OCI-LY7 (cell line): ENCODE data around the gene STAMBPL1. TPM values are rescaled to one million over a fixed set of nuclear protein-coding genes. Genes with fewer than 3 reads are reported as not detected.

ENCODE experiments used
- BruUV-seq: library from RNA; stranded (reverse); fragments of 400-500 nt; replicated peaks from 2 replicates; lab custom pipeline; 2021; lab: Mats Ljungman, UMichigan
- CTCF ChIA-PET: fragments of 300-600 bp; sonication (Branson Sonifier 250); formaldehyde crosslinking; loops from one replicate; lab custom pipeline; 2022; ENCODE audit warnings: antibody characterized with exemption; ENCODE audit not compliant: unreplicated experiment; lab: Charles Lee
- POLR2A ChIA-PET: fragments of 300-600 bp; sonication (Branson Sonifier 250); formaldehyde crosslinking; loops from one replicate; lab custom pipeline; 2022; ENCODE audit warnings: antibody characterized with exemption; lab: Charles Lee
- DNase-seq: peaks from one replicate; pipeline ENCODE4 v3.0.0-alpha.2; 2015; ENCODE audit warnings: low spot score
- H2AFZ ChIP-seq: fragments of 200-600 bp; sonication (generic), shearing (Covaris generic); 2 replicates; pipeline ENCODE4 v1.6.1; 2014; ENCODE audit warnings: mild to moderate bottlenecking, antibody characterized with exemption, low read length, moderate library complexity
- H3K27ac ChIP-seq: fragments of 200-600 bp; sonication (generic); 2 replicates; pipeline ENCODE4 v1.5.1; 2014; ENCODE audit warnings: mixed run types, low read depth, mild to moderate bottlenecking, moderate library complexity, low read length, inconsistent platforms; ENCODE audit not compliant: poor library complexity, severe bottlenecking
- H3K36me3 ChIP-seq: fragments of 200-600 bp; sonication (generic); 2 replicates; pipeline ENCODE4 v1.6.1; 2014; ENCODE audit warnings: mild to moderate bottlenecking, antibody characterized with exemption, low read length, moderate library complexity, mixed read lengths; ENCODE audit not compliant: insufficient read depth
- H3K4me1 ChIP-seq: fragments of 200-600 bp; sonication (generic); 2 replicates; pipeline ENCODE4 v1.5.1; 2014; ENCODE audit warnings: mild to moderate bottlenecking, low read length; ENCODE audit not compliant: insufficient read depth, poor library complexity, severe bottlenecking
- H3K4me2 ChIP-seq: fragments of 200-600 bp; sonication (generic); 2 replicates; pipeline ENCODE4 v1.6.1; 2014; ENCODE audit warnings: mild to moderate bottlenecking, low read length
- H3K4me3 ChIP-seq: fragments of 200-600 bp; sonication (generic); 2 replicates; pipeline ENCODE4 v1.5.1; 2014; ENCODE audit warnings: mild to moderate bottlenecking, low read depth, low read length; ENCODE audit not compliant: poor library complexity, severe bottlenecking
- H3K79me2 ChIP-seq: fragments of 200-600 bp; sonication (generic); 2 replicates; pipeline ENCODE4 v1.6.1; 2016; ENCODE audit warnings: low read depth, mild to moderate bottlenecking, low read length, moderate library complexity, mixed read lengths; ENCODE audit not compliant: insufficient read depth
- H3K9me2 ChIP-seq: fragments of 200-600 bp; sonication (generic); 2 replicates; pipeline ENCODE4 v1.6.1; 2016; ENCODE audit warnings: mild to moderate bottlenecking, low read length, mixed read lengths; ENCODE audit not compliant: insufficient read depth
- H3K9me3 ChIP-seq: fragments of 200-600 bp; sonication (generic); 2 replicates; pipeline ENCODE4 v1.6.1; 2014; ENCODE audit warnings: mild to moderate bottlenecking, mixed run types, low read length, mixed read lengths
- H4K20me1 ChIP-seq: fragments of 200-600 bp; sonication (generic); 2 replicates; pipeline ENCODE4 v1.6.1; 2014; ENCODE audit warnings: mild to moderate bottlenecking, antibody characterized with exemption, low read length, moderate library complexity, mixed read lengths; ENCODE audit not compliant: insufficient read depth
- CTCF ChIP-seq: fragments of 200-600 bp; sonication (generic); conservative IDR thresholded peaks from 2 replicates; pipeline ENCODE4 v1.5.1; 2014; ENCODE audit warnings: mild to moderate bottlenecking, antibody characterized with exemption, low read length, moderate library complexity, mixed read lengths
- EZH2phosphoT487 ChIP-seq: fragments of 200-600 bp; sonication (generic); IDR thresholded peaks from 2 replicates; pipeline ENCODE4 v1.6.1; 2018; ENCODE audit warnings: low read depth, borderline replicate concordance, mild to moderate bottlenecking, mixed run types, antibody characterized with exemption, low read length, moderate library complexity, mixed read lengths
- intact Hi-C: fragments of 100-400 bp; cut with micrococcal nuclease; formaldehyde crosslinking; loops from one replicate; pipeline ENCODE4 v1.10.0; 2022; ENCODE audit not compliant: unreplicated experiment
- total RNA-seq, 2 experiments: library from RNA; depleted of rRNA in 1 of 2; stranded (reverse); fragments of >200 nt in 1 of 2; shearing (Covaris generic) in 1 of 2; gene quantifications; 2 replicates each; pipeline ENCODE4 v1.2.3, GENCODE V29; 2014 to 2022

STAMBPL1 gene
- total RNA-seq, 2 experiments from 2014 or later, result 44.4 to 47.2 TPM

GRCh38 chr10:88923520-88923919, 43.5 kb downstream of the STAMBPL1 start:
- BruUV-seq, result no TSS peak

GRCh38 chr10:88926566-88927415, 46.7 kb downstream of the STAMBPL1 start:
- H3K9me3 ChIP-seq, result no peaks in the 10 kb centered on the region
- H3K4me1 ChIP-seq, result peaks cover 3% of the 10 kb centered on the region
- DNase-seq, result no peak
- ChIA-PET CTCF (no interaction called here), POLR2A (interaction anchor here (0.6 to 2.2 kb wide), 5 partner anchors 16 to 82 kb away, joined by 3 to 4 read pairs (median 4); partner anchors contain the start of gene FAS)
- H3K9me2 ChIP-seq, result no peaks in the 10 kb centered on the region
- no peak overlapping the region for H3K27ac ChIP-seq
- no peak overlapping the region for H2AFZ ChIP-seq
- BruUV-seq, result no TSS peak
- H3K4me3 ChIP-seq, result no peak overlapping the region
- intact Hi-C loops, result no loop called here
- H4K20me1 ChIP-seq, result no peaks in the 10 kb centered on the region
- H3K4me2 ChIP-seq, result no peak overlapping the region
- H3K79me2 ChIP-seq, result no peaks in the 10 kb centered on the region
- TF ChIP-seq CTCF (no peak), EZH2phosphoT487 (no peak)
- H3K36me3 ChIP-seq, result peaks cover 69% of the 10 kb centered on the region

More at GRCh38 chr10:88923520-88923919, 43.5 kb downstream of the STAMBPL1 start:
- intact Hi-C loops, result no loop called here
- H3K36me3 ChIP-seq, result peaks cover 86% of the 10 kb centered on the region
- DNase-seq, result no peak
- no peaks in the 10 kb centered on the region for H4K20me1 ChIP-seq
- no peaks in the 10 kb centered on the region for H3K9me2 ChIP-seq
- H2AFZ ChIP-seq, result no peak overlapping the region
- H3K4me3 ChIP-seq, result no peak overlapping the region
- no peaks in the 10 kb centered on the region for H3K4me1 ChIP-seq
- TF ChIP-seq EZH2phosphoT487 (no peak), CTCF (no peak)
- ChIA-PET POLR2A (interaction anchor here (0.7 to 1.1 kb wide), 2 partner anchors 35 to 86 kb away, joined by 4 read pairs; no protein-coding TSS in a partner anchor), CTCF (no interaction called here)
- H3K79me2 ChIP-seq, result no peaks in the 10 kb centered on the region
- no peaks in the 10 kb centered on the region for H3K9me3 ChIP-seq
- no peak overlapping the region for H3K27ac ChIP-seq
- no peak overlapping the region for H3K4me2 ChIP-seq

- no peaks in the 10 kb centered on the region for H3K9me3 ChIP-seq
- no TSS peak for BruUV-seq
- no peaks in the 10 kb centered on the region for H4K20me1 ChIP-seq
- no peak overlapping the region for H3K4me2 ChIP-seq
- intact Hi-C loops, result no loop called here
- no peak overlapping the region for H2AFZ ChIP-seq
- ChIA-PET POLR2A (interaction anchor here (0.5 to 2.2 kb wide), 7 partner anchors 17 to 362 kb away, joined by 3 to 4 read pairs (median 3); partner anchors contain the start of gene FAS), CTCF (no interaction called here)
- no peak for DNase-seq
- H3K9me2 ChIP-seq, result no peaks in the 10 kb centered on the region
- TF ChIP-seq CTCF (no peak), EZH2phosphoT487 (no peak)
- no peaks in the 10 kb centered on the region for H3K79me2 ChIP-seq
- H3K36me3 ChIP-seq, result peaks cover 63% of the 10 kb centered on the region
- H3K4me1 ChIP-seq, result peaks cover 8% of the 10 kb centered on the region
- no peak overlapping the region for H3K27ac ChIP-seq
- no peak overlapping the region for H3K4me3 ChIP-seq
These were observed 47.3 kb downstream of the STAMBPL1 start for GRCh38 chr10:88927416-88927690.
